KG1 (cell line): ENCODE results near the gene GMNC.

Source experiments
- DNase-seq: peaks from one replicate; lab custom pipeline; 2025; lab: John Stamatoyannopoulos, UW

The GMNC gene

GRCh38 chr3:190848870-190849269 lies 13.6 kb downstream of the GMNC start:
- no peak for DNase-seq

GRCh38 chr3:190847436-190847835 lies 15.1 kb downstream of the GMNC start:
- DNase-seq = no peak

- DNase-seq = no peak
These were observed 22.3 kb downstream of the GMNC start for GRCh38 chr3:190840146-190840545.

- no peak for DNase-seq
These were observed 31.3 kb downstream of the GMNC start for GRCh38 chr3:190831225-190831624.

GRCh38 chr3:190830031-190830430 lies 32.5 kb downstream of the GMNC start:
- DNase-seq = no peak

- DNase-seq = no peak
These were observed 36.5 kb downstream of the GMNC start for GRCh38 chr3:190826018-190826417.

- DNase-seq = no peak
These were observed 37.0 kb downstream of the GMNC start for GRCh38 chr3:190825386-190826016.

- DNase-seq = no peak
These were observed 50.6 kb downstream of the GMNC start for GRCh38 chr3:190811775-190812480.

GRCh38 chr3:190810957-190811356 lies 51.5 kb downstream of the GMNC start:
- no peak for DNase-seq

GRCh38 chr3:190809351-190809750 lies 53.1 kb downstream of the GMNC start:
- DNase-seq = no peak

GRCh38 chr3:190807719-190808375 lies 54.6 kb downstream of the GMNC start:
- DNase-seq = no peak
